SU-DHL-6 (cell line): ENCODE measurements around the gene ADIRF.

Source experiments
- EZH2phosphoT487 ChIP-seq: fragments of 200-600 bp; sonication (generic), shearing (Covaris generic); conservative IDR thresholded peaks from 2 replicates; pipeline ENCODE4 v1.6.1; 2018; ENCODE audit warnings: mild to moderate bottlenecking, antibody characterized with exemption, low read length, moderate library complexity, mixed read lengths
- TF ChIP-seq, protein P1 (sequence below): fragments of 200-600 bp; sonication (generic); IDR thresholded peaks from one replicate; pipeline ENCODE4 v1.5.1; 2017; ENCODE audit warnings: antibody characterized with exemption, mild to moderate bottlenecking, low read length, moderate library complexity; ENCODE audit not compliant: insufficient read depth, poor library complexity, severe bottlenecking

GRCh38 chr10:86938260-86938659 is 30.0 kb upstream of the ADIRF start:
- TF ChIP-seq, protein P1, sequence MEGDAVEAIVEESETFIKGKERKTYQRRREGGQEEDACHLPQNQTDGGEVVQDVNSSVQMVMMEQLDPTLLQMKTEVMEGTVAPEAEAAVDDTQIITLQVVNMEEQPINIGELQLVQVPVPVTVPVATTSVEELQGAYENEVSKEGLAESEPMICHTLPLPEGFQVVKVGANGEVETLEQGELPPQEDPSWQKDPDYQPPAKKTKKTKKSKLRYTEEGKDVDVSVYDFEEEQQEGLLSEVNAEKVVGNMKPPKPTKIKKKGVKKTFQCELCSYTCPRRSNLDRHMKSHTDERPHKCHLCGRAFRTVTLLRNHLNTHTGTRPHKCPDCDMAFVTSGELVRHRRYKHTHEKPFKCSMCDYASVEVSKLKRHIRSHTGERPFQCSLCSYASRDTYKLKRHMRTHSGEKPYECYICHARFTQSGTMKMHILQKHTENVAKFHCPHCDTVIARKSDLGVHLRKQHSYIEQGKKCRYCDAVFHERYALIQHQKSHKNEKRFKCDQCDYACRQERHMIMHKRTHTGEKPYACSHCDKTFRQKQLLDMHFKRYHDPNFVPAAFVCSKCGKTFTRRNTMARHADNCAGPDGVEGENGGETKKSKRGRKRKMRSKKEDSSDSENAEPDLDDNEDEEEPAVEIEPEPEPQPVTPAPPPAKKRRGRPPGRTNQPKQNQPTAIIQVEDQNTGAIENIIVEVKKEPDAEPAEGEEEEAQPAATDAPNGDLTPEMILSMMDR, result no peak
- no peak for TF ChIP-seq EZH2phosphoT487
